ENCODE data around the gene ANAPC7. TPM values are rescaled to one million over a fixed set of nuclear protein-coding genes. Genes with fewer than 3 reads are reported as not detected.
"Not testable (repeated sequence)": the region's sequence is repeated elsewhere in the genome, so short reads cannot be mapped to it uniquely, and the experiment has no call there.

ANAPC7 gene
- total RNA-seq, 1 experiment from 2014 or later: 57.5 TPM

- in situ Hi-C loops (cut with HindIII; ENCODE audit: low pct_unique_long_range_greater_than_20kb, low sequenced_read_pairs): no loop called here
Observed at GRCh38 chr12:110379197-110379596, 24.3 kb downstream of the ANAPC7 start.

GRCh38 chr12:110378131-110378790 lies 25.2 kb downstream of the ANAPC7 start:
- in situ Hi-C loops (cut with HindIII; ENCODE audit: low pct_unique_long_range_greater_than_20kb, low sequenced_read_pairs); DNase-seq (ENCODE audit: low read depth): not testable (repeated sequence)

More at GRCh38 chr12:110379197-110379596, 24.3 kb downstream of the ANAPC7 start:
- DNase-seq (ENCODE audit: low read depth): no peak

- no peak for DNase-seq (ENCODE audit: low read depth)
- in situ Hi-C loops (cut with HindIII; ENCODE audit: low pct_unique_long_range_greater_than_20kb, low sequenced_read_pairs): no loop called here
Observed at GRCh38 chr12:110373962-110374611, 29.4 kb downstream of the ANAPC7 start.

GRCh38 chr12:110373425-110373824 lies 30.1 kb downstream of the ANAPC7 start:
- in situ Hi-C loops (cut with HindIII; ENCODE audit: low pct_unique_long_range_greater_than_20kb, low sequenced_read_pairs): no loop called here
- DNase-seq (ENCODE audit: low read depth): no peak

GRCh38 chr12:110373025-110373424 lies 30.5 kb downstream of the ANAPC7 start:
- in situ Hi-C loops (cut with HindIII; ENCODE audit: low pct_unique_long_range_greater_than_20kb, low sequenced_read_pairs): no loop called here
- DNase-seq (ENCODE audit: low read depth): no peak

GRCh38 chr12:110372056-110372425 lies 31.5 kb downstream of the ANAPC7 start:
- DNase-seq (ENCODE audit: low read depth): no peak
- in situ Hi-C loops (cut with HindIII; ENCODE audit: low pct_unique_long_range_greater_than_20kb, low sequenced_read_pairs): no loop called here

- no peak for DNase-seq (ENCODE audit: low read depth)
- in situ Hi-C loops (cut with HindIII; ENCODE audit: low pct_unique_long_range_greater_than_20kb, low sequenced_read_pairs): no loop called here
Observed at GRCh38 chr12:110371408-110372055, 32.0 kb downstream of the ANAPC7 start.

GRCh38 chr12:110370732-110371231 lies 32.7 kb downstream of the ANAPC7 start:
- in situ Hi-C loops (cut with HindIII; ENCODE audit: low pct_unique_long_range_greater_than_20kb, low sequenced_read_pairs): no loop called here
- DNase-seq (ENCODE audit: low read depth): no peak

GRCh38 chr12:110369992-110370391 lies 33.5 kb downstream of the ANAPC7 start:
- in situ Hi-C loops (cut with HindIII; ENCODE audit: low pct_unique_long_range_greater_than_20kb, low sequenced_read_pairs): no loop called here
- DNase-seq (ENCODE audit: low read depth): no peak

GRCh38 chr12:110367181-110367864 lies 36.2 kb downstream of the ANAPC7 start:
- in situ Hi-C loops (cut with HindIII; ENCODE audit: low pct_unique_long_range_greater_than_20kb, low sequenced_read_pairs): no loop called here
- DNase-seq (ENCODE audit: low read depth): no peak

GRCh38 chr12:110366321-110367142 lies 37.0 kb downstream of the ANAPC7 start:
- in situ Hi-C loops (cut with HindIII; ENCODE audit: low pct_unique_long_range_greater_than_20kb, low sequenced_read_pairs): no loop called here
- no peak for DNase-seq (ENCODE audit: low read depth)

GRCh38 chr12:110365489-110366320 lies 37.8 kb downstream of the ANAPC7 start:
- in situ Hi-C loops (cut with HindIII; ENCODE audit: low pct_unique_long_range_greater_than_20kb, low sequenced_read_pairs): no loop called here
- no peak for DNase-seq (ENCODE audit: low read depth)

- no peak for DNase-seq (ENCODE audit: low read depth)
- in situ Hi-C loops (cut with HindIII; ENCODE audit: low pct_unique_long_range_greater_than_20kb, low sequenced_read_pairs): no loop called here
Observed at GRCh38 chr12:110361216-110361615, 42.3 kb downstream of the ANAPC7 start.

GRCh38 chr12:110358384-110359097 lies 45.0 kb downstream of the ANAPC7 start:
- DNase-seq (ENCODE audit: low read depth); in situ Hi-C loops (cut with HindIII; ENCODE audit: low pct_unique_long_range_greater_than_20kb, low sequenced_read_pairs): not testable (repeated sequence)

- in situ Hi-C loops (cut with HindIII; ENCODE audit: low pct_unique_long_range_greater_than_20kb, low sequenced_read_pairs): no loop called here
- no peak for DNase-seq (ENCODE audit: low read depth)
Observed at GRCh38 chr12:110355073-110355472, 48.4 kb downstream of the ANAPC7 start.

GRCh38 chr12:110354172-110354780 lies 49.2 kb downstream of the ANAPC7 start:
- in situ Hi-C loops (cut with HindIII; ENCODE audit: low pct_unique_long_range_greater_than_20kb, low sequenced_read_pairs): no loop called here
- DNase-seq (ENCODE audit: low read depth): no peak
